GM21381 (cell line): Measurements from ENCODE around the gene SLC17A4.

ENCODE experiments used
- ATAC-seq: cut with Tn5 transposase; IDR thresholded peaks from one replicate; pipeline ENCODE4 v1.9.1; 2021; ENCODE audit warnings: mild to moderate bottlenecking, moderate library complexity; ENCODE audit not compliant: unreplicated experiment

The SLC17A4 gene, protein sequence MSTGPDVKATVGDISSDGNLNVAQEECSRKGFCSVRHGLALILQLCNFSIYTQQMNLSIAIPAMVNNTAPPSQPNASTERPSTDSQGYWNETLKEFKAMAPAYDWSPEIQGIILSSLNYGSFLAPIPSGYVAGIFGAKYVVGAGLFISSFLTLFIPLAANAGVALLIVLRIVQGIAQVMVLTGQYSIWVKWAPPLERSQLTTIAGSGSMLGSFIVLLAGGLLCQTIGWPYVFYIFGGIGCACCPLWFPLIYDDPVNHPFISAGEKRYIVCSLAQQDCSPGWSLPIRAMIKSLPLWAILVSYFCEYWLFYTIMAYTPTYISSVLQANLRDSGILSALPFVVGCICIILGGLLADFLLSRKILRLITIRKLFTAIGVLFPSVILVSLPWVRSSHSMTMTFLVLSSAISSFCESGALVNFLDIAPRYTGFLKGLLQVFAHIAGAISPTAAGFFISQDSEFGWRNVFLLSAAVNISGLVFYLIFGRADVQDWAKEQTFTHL

DNA sequence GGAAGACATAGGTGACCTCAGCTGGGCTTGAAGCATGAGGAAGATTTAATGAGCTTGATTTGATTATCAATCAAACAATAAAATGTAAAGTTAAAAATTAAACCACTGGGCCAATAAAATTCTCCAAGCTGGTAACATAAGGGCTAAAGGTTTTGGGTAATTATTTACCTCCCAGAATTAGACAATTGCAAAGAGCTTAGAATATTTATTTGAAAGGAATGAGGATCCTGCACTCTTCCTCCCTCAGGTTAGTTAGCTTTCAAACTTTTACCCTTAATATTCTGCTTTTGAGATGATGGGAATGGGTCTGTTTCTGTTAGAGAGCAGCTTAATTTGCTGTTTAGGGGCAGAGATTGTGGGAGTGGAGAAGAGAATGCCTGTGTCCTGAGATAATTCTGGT lies at the start of gene SLC17A4:
Gene SLC17A4 (plus strand): TSS at position 208 of the 400 bp plus-strand sequence. CDS start 7,221 bp downstream, outside the sequence.
- no peak for ATAC-seq

DNA sequence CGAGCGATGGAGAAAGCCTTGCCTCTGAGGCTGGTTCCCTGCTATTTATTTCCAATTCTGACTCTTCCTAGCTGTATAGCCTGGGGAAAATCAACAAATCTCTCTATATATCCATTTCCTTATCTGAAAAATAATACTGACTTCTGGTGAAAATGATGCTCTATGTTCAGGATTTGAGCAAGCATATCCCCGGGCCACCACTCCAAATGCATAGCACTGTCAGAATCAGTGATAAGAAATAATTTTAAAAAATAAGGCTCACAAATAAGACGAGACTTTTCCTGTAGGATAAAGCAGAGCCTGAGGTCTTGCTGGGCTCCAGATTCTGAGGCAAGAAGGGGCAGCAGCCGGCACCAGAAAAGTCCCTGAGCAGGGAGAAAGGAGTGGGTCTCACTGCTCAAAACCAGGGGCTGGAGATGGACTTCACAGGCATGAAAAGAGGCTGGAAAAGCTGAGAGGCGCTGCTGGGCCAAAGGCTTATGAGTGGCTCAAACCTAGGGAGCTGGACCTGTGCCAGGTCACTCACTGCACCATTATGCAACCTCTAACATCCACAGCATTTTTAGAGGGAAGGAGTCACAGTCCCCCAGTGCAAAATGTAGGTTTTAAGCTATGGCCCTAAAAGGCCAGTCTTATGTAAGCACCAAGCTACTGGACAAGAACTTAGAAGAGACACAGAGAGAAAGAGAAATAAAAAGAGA lies 48.1 kb upstream of the SLC17A4 start:
- no peak for ATAC-seq

DNA sequence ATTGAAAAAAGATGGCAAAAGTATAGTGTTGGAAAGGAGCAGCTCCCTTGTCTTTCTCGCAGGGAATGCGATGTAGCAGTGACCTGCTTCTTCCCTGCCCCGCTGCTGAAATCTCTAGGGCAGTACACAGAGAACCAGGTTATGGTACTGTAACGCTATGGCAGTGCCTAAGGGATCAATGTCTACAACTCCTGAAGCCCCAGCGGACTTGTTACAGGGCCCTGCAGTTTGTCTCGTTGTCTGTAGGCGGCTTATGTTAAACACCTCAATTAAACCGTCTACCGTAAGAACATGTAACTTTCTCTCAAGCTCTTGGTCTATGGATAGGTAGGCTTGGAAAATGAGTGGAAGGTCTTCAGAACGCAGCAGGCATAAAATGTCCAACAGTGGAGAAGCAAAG lies 44.8 kb upstream of the SLC17A4 start:
- no peak for ATAC-seq

DNA sequence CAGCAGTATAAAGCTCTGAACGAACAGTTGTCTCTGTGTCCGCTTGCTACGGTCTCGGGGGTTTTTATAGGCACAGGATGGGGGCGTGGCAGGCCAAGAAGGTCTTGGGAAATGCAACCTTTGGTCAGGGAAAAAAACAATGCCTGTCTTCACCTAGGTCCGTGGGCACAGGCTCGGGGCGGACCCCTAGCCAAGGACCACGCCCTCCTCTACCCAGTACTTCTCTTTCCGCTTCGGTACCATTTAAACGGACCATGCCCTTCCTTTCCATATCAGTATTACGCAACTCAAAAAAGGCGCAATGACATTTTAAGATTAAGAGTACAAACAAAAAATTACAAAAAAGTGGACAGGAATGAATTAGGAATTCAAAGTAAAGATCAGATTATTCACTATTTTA lies 44.3 kb upstream of the SLC17A4 start:
- no peak for ATAC-seq

DNA sequence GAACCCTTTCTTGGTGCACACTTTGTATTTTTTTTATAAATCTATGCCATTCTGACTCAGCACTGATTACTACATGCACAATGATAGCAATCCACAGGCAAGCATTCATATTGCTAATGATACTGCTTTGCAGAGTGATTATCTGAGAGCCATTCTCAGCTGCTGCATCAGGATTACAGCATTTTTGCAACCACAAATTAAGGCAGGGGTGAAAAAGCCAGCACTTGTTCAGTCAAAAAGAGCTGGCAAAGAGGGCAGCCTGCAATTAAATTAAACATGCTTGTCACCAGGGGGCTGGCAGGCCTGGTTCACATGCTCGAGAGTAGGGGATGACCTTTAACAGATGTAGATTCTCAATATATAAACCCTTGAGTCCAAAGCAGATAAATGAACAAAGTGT lies 40.7 kb upstream of the SLC17A4 start:
- no peak for ATAC-seq

DNA sequence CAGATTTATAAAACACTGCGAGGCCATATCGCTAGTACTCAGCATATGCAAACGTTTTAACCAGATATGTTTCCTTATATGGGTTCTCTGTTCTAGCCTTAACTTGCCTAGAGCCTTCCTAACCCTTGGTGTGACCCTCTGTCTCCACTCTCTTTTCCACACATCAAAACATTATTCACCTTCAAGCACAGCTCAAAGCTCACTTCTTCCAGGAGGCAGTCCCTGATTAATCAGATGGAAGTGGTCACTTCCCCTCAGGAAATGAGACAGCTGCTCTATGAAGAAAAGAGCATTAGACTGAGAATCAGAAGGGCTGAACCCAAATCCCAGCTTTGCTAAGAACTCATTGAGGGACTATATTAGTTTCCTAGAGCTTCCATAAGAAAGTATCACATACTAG lies 39.8 kb upstream of the SLC17A4 start:
- ATAC-seq: no peak

DNA sequence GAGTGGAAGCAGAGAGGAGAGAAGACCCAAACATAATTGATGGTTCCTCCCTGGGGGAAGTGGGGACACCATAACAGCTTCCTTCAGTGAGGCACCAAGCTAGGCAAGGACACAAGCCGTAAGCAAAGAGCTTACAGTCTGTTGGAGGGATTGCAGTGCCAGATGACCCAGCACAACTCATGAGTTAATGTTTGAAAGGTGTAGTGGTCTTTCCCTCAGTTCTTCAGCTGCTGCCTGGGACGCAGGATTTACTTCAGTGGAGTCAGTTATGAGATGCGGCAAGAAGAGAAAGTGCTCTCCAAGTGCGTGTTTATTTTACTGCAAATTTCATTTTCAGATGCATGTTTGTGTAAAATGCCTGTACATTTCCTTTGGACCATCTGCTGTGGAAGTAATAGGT lies 38.7 kb upstream of the SLC17A4 start:
- ATAC-seq: no peak

DNA sequence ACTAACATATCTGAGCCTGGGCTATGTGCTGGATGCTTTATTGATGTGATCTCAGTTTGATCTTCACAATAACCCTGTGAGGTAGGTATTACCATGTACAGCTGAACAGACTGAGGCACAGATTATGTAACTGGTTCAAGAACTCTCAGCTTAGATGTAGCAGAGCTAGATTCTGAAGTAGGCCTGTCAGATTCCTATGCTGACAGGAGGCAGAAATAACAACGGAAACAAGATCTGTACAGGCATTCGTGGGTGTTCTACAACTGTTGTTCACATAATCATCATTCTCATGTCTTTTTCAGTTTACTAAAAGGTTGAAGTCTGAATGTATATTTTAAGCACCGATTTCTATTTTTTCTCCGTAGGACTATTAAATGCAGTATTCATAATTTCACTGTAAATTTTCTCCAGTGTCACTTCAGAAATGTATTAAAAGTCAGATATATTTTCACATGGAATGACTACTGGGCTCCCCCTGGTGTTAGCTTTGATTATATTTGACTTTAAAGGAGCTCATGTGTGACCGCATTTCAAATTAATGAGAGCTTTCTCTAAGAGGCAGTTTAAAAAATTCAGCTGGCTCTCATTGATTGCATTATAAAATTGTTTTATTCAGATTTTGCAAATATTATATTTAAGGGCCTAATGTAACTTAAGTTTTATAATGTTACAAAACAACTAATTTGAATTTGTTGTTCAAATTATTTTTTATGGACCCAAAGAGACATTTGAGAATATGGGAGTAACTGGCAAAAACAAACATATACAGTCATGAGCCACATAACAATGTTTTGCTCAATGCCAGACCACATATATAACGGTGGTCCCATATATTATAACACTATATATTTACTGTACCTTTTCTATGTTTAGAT lies 36.4 kb upstream of the SLC17A4 start:
- no peak for ATAC-seq

DNA sequence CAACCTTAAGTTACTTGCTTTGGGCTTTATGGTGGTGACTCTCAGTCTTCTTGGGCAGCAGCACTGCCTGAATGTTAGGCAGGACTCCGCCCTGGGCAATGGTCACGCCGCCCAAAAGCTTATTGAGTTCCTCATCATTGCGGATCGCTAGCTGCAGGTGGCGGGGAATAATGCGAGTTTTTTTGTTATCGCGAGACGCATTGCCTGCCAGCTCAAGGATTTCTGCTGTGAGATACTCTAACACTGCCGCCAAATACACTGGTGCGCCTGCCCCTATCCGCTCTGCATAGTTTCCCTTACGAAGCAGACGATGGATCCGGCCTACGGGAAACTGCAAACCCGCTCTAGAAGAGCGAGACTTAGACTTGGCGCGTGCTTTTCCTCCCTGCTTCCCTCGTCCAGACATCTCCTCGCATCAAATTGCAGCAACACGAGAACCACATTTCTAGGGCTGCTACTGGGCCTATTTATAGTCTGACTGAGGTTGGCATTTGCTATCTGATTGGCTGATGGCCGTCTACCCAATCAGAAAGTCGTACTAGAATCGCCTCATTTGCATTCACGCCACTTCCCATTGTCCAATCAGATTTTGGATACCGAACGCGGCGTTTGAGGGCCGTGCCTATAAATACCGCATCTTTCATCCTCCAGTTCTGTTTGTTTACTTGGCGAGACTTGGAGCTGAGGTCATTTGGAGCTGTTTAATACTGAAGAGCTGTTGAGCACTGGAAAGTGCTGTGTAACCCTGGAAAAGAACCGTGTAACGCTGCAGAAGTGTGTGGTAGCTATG lies 28.2 kb upstream of the SLC17A4 start:
- no peak for ATAC-seq

DNA sequence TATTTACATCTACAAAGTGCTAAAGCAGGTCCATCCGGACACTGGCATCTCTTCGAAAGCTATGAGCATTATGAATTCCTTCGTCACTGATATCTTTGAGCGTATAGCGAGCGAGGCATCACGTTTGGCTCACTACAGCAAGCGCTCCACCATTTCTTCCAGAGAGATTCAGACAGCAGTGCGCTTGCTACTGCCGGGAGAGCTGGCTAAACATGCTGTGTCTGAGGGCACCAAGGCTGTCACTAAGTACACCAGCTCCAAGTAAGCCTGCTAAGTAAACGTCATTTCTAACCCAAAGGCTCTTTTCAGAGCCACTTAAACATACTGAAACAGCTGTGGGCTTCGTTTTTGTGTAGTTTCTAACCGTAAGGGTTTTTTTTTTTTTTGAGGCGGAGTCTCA lies 27.5 kb upstream of the SLC17A4 start:
- ATAC-seq: no peak

DNA sequence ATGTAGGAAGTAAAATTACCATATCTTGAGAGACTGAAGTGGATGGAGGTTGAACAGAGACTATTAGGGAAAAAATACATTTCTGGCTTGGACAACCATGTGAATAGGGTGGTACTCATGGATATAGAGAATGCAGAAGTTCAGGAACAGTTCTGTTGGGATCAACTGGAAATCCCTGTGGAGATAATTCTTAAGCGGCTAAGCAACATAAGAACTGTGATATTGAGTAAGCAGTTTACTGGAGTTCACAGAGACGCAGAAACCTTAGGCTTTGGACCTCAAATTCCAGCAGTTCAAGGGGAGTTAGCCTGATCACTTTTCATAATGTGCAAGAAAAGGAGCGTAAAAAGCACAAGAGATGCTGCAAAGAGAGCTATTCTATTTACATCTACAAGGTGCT lies 23.6 kb upstream of the SLC17A4 start:
- no peak for ATAC-seq

DNA sequence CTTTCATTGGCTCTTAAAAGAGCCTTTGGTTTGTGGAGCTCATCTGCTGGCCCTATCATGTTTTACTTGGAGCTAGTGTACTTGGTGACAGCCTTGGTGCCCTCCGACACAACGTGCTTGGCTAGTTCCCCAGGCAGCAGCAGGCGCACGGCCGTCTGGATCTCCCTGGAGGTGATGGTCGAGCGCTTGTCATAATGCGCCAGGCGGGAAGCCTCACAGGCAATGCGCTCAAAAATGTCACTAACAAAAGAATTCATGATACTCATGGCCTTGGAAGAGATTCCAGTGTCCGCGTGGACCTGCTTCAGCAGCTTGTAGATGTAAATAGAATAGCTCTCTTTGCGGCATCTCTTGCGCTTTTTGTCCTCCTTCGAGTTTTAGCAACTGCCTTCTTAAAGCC lies 22.8 kb upstream of the SLC17A4 start:
- no peak for ATAC-seq

DNA sequence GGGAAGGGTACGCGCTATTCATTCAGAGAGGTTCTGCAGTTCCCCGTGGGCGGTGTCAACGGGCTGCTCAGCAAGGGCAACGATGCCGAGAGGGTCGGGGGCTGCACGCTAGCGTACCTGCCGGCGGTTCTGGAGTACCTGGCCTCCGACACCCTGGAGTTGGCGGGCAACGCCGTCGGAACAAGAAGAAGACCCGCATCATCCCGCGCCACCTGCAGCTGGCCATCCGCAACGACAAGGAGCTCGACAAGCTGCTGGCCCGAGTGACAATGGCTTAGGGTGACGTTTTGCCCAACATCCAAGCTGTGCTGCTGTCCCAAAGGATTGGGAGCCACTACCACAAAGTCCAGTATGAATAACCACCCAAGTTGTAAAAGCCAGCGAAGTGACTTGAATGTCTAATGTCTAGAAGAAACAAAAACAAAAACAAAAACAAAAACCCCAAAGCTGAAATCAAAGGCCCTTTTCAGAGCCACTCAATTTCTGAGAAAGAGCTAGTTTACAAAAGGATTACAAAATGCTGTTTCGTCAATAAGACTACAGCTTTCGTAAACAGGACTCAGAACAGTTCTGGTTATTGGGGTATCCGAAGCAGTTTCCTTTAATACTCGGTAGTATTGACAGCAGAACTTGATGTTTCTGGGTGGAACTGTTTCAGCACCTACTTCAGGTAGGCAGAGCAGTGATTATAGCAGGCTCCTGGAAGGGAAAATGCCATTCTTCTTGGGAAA lies 21.9 kb upstream of the SLC17A4 start:
- no peak for ATAC-seq

DNA sequence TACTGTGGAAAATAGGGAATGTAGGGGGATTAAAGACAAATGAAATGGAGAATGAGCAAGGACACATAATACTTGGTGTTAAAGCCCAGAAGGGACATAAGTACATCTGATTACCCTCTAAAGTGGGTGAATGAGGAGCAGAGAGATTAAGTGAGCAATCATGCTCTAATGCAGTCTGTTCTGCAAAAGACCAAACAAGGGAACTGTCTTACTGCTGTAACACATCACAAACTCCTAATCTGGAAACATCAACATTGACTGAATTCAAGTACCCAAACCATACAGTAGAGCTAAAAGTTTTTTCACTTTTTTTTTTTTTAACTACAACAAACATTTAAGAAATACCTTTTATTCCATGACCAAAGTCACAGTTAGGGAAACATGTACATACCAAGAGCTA lies 19.3 kb upstream of the SLC17A4 start:
- no peak for ATAC-seq

DNA sequence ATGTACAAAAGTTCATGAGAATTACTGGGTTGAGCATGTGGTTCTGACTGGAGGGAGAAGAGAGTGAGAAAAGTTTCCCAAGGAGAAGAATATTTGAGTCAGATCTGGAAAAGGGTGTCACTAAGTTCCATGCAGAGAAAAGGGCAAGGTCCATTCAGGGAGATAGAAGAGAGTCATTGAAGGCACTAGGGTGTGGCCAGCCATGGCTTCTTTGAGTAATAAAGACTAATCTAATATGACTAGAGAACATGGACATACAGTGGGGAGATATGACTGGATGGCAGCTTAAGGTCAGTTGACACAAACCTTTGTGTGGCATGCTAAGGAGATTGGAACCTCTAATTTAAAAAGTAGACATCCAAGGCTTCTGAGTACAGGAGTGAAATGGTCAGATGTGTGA lies 10.7 kb upstream of the SLC17A4 start:
- no peak for ATAC-seq

DNA sequence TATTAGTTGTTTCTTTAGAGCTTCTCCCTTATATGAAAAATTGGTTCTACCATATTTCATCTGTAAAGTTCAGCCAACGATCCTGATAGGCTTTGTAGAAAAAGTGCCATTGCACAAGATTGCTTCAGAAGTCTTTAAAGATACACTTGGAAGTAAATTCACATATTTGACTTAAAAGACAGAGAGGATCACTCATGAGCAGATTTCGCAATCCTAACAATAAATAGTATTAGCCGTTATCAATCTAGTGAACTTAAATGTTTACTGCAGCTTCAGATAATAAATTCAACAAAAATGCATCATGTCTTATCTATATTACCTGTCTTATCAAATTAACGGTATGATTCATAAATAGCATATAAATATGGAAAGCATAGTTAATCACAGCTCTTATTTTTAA lies 8.7 kb upstream of the SLC17A4 start:
- no peak for ATAC-seq

DNA sequence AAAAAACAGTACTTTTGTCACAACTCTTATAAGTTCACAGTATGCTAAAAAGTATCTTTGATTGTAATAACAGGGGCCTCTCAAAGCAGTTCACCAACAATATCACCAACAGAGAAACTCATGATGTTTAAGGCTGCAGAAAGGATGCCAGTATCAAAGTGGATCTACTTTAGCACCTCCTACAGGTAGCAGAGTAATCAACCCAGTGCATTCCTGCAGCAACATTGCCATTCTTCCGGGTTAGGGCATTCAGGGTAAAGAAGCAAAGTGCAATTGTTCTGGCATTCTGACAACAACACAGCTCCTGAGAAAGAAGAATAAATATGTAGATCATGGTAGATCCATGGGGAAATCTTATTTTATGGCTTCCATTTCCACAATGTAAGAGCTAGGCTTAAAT lies 7.6 kb upstream of the SLC17A4 start:
- ATAC-seq: no peak

DNA sequence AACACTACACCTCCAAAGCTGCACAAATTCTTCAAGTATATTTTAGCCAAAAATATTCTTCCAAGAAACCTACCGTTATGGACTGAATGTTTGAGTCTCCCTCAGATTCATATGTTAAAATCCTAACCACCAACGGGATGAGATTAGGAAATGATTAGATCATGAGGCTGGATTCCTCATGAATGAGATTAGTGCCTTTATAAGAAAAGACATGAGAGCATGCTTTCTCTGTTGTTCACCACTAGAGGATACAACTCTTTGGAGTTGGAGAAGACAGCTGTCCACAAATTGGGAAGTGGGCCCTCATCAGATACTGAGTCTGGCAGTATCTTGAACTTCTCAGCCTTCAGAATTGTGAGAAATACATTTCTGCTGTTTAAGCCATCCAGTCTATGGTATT lies 7.1 kb upstream of the SLC17A4 start:
- ATAC-seq: no peak

DNA sequence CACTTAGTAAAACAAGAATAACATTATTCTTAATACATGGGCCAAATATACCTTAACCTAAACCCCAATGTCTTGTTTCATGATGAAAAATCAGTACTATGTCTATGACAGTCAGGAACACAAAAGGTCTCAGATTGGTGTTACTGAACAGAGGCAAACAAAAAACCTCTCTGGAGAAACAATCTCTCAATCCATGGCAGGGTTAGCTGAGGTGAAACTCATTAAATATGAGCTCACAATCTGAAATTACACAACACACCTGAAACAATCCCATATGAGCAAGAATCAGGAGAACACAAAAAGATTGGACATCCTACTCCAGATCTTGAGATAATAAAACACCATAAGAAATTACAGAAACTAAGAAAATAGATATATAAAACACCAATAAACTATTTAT lies 6.5 kb upstream of the SLC17A4 start:
- ATAC-seq: no peak
